ENCODE measurements around the gene TNN.

TNN gene

DNA sequence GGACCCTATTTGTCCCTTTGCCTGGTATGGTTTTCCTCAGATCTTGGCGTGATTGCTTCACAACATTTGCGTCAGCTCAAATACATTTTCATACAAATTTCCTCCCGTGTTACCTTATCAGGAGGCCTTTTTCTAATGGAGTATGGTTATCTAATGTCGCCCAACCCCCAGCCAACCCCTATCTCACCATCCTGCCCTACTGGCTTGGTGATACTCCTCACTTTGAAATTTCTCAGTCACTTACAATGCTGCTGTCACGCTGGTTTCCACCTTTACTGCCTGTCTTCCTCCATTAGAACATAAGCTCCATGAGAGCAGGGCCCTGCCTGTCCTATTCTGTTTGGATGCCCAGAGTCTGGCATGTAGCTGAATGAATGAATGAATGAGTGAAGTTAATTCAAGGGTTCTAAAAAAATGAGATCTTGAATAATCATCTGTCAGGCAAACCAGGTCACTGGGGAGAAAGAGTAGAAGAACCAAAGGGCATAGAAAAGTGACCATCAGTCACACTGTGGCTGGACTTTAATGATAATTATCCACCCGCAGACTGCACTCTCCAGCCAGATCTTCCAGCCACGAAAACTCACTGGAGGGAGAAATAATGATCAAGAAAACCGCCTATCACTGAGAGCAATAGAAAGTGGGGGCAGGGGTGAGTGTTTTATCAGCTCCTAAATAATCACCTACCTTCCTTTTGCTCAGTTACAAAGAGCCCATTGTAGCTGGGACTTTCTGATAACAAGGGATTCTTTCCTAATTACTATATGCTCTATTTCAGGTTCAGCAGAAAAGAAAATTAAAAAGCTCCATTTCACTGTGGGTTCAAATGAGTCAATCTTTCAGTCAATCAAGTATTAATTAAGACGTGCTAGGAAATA, 103.6 kb downstream of the TNN start:
- DNase-seq (ENCODE audit: extremely low read depth, low read depth), result no peak
- TF ChIP-seq, protein P1, sequence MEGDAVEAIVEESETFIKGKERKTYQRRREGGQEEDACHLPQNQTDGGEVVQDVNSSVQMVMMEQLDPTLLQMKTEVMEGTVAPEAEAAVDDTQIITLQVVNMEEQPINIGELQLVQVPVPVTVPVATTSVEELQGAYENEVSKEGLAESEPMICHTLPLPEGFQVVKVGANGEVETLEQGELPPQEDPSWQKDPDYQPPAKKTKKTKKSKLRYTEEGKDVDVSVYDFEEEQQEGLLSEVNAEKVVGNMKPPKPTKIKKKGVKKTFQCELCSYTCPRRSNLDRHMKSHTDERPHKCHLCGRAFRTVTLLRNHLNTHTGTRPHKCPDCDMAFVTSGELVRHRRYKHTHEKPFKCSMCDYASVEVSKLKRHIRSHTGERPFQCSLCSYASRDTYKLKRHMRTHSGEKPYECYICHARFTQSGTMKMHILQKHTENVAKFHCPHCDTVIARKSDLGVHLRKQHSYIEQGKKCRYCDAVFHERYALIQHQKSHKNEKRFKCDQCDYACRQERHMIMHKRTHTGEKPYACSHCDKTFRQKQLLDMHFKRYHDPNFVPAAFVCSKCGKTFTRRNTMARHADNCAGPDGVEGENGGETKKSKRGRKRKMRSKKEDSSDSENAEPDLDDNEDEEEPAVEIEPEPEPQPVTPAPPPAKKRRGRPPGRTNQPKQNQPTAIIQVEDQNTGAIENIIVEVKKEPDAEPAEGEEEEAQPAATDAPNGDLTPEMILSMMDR (IDR thresholded peaks at IDR 0.05; ENCODE audit: low read depth, low read length, missing control alignments), result no peak
- no peak overlapping the region for H3K4me3 ChIP-seq (replicated peaks; ENCODE audit: low read depth, low read length)

DNA sequence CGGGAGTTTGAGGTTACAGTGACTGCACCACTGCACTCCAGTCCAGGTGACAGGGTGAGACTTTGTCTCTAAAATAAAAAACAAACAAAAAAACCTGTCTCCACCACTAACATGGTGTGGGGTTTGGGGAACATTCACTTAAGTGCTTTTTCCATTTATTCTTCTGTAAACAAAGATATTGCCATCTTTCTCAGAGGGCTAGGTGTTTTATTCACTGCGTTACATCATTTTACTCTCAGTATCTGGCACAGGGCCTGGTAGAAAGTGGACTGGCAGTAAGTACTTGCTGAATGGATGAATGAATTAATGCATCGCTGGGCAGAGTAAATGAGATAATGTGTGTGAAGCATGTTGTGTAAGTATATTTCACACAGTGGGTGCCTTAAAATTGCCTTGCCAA, 104.9 kb downstream of the TNN start:
- no peak overlapping the region for H3K4me3 ChIP-seq (replicated peaks; ENCODE audit: low read depth, low read length)
- no peak for DNase-seq (ENCODE audit: extremely low read depth, low read depth)
- TF ChIP-seq, protein P1 (IDR thresholded peaks at IDR 0.05; ENCODE audit: low read depth, low read length, missing control alignments), result no peak

DNA sequence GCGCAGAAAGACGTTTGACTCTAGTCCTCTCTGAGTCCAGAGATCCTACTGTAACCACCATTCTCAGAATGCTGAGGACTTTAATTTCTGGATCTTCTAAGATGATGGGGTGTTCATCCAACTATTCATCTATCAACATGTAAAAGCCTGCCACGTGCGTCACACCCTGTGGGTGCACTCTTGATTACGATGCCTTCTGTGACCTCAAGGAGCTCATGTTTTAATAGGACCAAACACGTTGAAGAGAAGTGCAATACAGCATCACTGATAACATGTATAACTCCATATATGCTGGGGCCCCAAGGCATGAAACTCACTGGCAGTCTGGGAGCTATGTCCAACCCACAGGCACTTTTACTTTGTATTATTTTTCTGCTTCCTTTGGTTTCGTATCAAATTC, 105.9 kb downstream of the TNN start:
- TF ChIP-seq, protein P1 (IDR thresholded peaks at IDR 0.05; ENCODE audit: low read depth, low read length, missing control alignments), result no peak

DNA sequence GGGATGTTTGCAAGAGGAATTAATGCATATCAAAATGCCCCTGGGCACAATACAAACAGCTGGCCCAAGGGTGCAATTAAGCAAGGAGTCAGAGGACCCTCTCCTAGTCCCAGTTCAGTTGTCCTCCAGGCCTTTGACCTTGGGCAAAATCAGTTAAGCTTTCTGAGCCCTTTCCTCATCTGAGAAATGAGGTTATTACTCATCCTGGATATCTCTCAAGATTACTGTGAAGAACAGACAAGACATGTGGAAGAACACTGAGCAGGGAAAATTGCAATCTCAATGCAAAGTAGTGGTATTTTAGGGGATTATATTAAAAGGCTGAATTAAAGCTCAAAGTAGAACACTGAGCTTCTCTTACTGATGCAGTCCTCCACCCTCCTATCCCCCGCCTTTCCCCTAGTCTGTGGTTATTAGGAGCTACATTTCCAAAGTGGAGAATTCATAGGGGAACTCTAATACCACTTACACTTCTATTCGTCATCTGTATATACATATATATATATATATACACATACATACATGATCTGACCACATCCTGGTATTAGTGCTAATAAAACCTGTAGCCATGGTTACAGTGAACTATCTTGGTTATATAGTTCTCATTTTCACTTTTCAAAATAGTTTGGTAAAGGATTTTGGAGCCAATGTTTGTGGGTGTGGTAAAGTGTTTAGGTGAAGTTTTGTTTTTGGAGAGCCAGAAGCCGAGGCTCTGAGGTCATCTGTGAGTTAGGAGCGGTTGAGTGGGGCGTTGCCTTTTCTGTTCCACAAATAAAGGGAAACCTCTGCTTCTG, 106.9 kb downstream of the TNN start:
- TF ChIP-seq, protein P1 (IDR thresholded peaks at IDR 0.05; ENCODE audit: low read depth, low read length, missing control alignments), result no peak
- DNase-seq (ENCODE audit: extremely low read depth, low read depth), result no peak
- no peak overlapping the region for H3K4me3 ChIP-seq (replicated peaks; ENCODE audit: low read depth, low read length)

More for the DNA sequence above, 105.9 kb downstream of the TNN start:
- H3K4me3 ChIP-seq (replicated peaks; ENCODE audit: low read depth, low read length), result no peak overlapping the region
- DNase-seq (ENCODE audit: extremely low read depth, low read depth), result no peak

DNA sequence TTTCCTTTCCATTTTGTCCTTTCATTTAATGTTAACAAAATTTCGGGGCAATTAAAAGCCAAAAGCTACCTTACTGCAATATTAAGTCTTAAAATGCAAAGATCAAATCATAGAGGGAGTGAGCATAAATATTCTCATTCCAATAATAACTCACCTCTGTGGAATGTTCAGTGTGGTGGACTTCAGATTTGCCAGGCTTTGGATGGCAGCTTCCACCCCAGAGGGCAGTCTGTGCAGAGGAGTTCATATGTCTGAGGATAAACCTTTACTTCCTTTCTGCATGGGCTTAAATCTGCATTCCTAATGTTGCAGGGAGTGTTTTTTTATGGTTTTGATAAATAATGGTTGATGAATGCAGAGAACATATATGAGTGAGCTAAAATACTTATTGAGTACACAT, 108.6 kb downstream of the TNN start:
- TF ChIP-seq, protein P1 (IDR thresholded peaks at IDR 0.05; ENCODE audit: low read depth, low read length, missing control alignments), result no peak

DNA sequence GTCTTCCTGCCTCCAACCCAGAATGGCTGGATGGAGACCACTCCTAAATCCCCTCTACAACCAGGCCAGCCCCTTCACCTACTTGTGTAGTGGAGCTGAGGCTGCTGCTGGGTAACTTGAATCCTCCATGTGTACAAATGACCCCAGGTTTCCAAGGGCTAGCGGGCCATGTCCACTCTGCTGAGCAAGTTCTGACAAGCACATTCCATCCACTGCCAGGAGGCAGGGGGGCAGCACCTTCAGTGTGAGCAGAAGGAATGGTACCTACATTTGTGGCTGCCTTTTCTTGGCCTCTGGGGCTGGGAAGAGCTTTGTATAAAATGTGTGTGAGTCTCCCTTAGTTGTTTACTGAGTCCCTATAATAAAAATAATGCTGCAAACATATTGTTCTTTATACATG, 110.4 kb downstream of the TNN start:
- TF ChIP-seq, protein P1 (IDR thresholded peaks at IDR 0.05; ENCODE audit: low read depth, low read length, missing control alignments), result no peak
- H3K4me3 ChIP-seq (replicated peaks; ENCODE audit: low read depth, low read length), result no peak overlapping the region
- no peak for DNase-seq (ENCODE audit: extremely low read depth, low read depth)

More for the DNA sequence above, 108.6 kb downstream of the TNN start:
- no peak overlapping the region for H3K4me3 ChIP-seq (replicated peaks; ENCODE audit: low read depth, low read length)
- DNase-seq (ENCODE audit: extremely low read depth, low read depth), result no peak
